ENCODE measurements around the gene TTYH3. TPM values are rescaled to one million over a fixed set of nuclear protein-coding genes. Genes with fewer than 3 reads are reported as not detected.

TTYH3 gene
- total RNA-seq, 2 donors from 2014 or later, result 30.3 to 38.7 TPM

- intact Hi-C loops (cut with DNase I), result no loop called here
Observed at GRCh38 chr7:2613098-2613930, 18.5 kb upstream of the TTYH3 start.

GRCh38 chr7:2613931-2614600 is 17.7 kb upstream of the TTYH3 start:
- intact Hi-C loops (cut with DNase I), result no loop called here
- peak; percentile 36 to 57 for ATAC-seq
- DNase-seq, result peak; percentile 61

More at GRCh38 chr7:2613098-2613930, 18.5 kb upstream of the TTYH3 start:
- ATAC-seq, result peak; percentile 7
- no peak for DNase-seq

- ATAC-seq (no peak), DNase-seq (no peak)
- intact Hi-C loops (cut with DNase I), result no loop called here
Observed at GRCh38 chr7:2614631-2615330, 17.0 kb upstream of the TTYH3 start.

DNA sequence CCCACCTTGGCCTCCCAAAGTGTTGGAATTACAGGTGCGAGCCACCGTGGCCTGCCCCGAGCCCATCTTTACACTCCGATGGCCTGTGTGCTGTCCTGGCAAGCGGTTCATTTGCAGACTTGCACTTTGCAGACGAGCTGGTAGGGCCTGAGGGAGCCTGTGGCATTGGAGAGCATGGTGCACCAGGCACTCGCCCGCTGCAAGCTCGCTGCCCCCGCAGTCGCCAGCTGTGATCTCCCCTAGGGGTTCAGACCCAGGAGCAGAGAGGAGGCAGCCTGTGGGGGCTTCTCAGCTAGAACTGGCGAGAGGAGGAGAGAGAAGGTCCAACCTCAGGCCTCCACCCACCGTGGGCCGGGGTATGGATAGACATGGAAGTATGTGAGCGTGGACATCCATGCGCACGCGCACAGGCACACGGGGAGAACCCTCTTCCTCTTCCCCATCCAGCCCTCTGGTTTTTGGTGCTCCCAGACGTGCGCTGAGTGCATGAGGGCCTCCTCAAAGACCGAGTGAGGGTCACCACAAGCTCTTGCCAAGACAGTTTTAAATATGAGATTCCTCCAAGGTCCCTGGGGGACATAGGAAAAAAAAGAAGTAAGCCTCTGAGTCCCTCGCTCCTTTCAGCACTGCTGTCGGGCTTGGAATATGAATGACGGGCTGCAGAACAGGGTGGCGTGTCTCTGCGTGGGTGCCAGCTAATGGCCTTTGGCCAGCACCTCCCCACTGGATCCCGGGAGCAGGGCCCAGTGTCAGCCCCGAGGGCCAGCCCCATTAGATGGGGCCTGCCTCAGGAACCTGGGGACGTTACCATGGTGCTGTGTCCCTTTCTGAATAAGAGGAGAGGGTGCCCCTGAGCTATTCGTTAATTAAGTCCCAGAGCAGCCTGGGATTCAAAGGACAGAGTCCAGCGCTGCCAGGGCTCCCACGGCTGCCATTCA is 15.1 kb upstream of the TTYH3 start:
- ATAC-seq, result no peak

GRCh38 chr7:2617325-2617905 is 14.4 kb upstream of the TTYH3 start:
- peak; percentile 6 to 8 for ATAC-seq

More for the DNA sequence above, 15.1 kb upstream of the TTYH3 start:
- DNase-seq, result no peak
- intact Hi-C loops (cut with DNase I), result no loop called here

DNA sequence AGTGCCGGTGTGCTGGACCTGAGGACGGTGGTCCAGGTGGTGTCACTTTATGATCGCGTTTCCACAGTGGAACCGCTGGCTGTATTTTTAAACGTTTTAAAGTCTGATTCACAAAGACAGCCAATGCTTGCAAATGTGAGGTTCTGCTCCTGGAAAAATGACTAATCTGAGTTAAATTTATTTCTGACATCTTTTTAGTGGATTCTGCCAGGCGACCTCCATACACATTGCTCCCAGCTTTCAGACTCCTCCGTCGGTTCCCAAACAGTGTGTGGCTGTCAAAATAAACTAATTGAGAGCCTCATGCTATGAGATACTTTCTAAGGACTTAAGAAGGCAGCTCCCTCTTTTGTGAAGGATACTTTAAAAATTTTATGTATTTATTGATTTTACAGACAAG is 12.7 kb upstream of the TTYH3 start:
- ATAC-seq (no peak), DNase-seq (no peak)
- intact Hi-C loops (cut with DNase I), result no loop called here

More at GRCh38 chr7:2617325-2617905, 14.4 kb upstream of the TTYH3 start:
- peak; percentile 34 for DNase-seq
- intact Hi-C loops (cut with DNase I), result no loop called here

GRCh38 chr7:2621061-2621828 is 10.5 kb upstream of the TTYH3 start:
- intact Hi-C loops (cut with DNase I), result no loop called here
- ATAC-seq (peak; percentile 57 to 66), DNase-seq (peak; percentile 74)

- ATAC-seq, result peak in 1 of 2 donors; percentile 8
Observed at GRCh38 chr7:2621948-2622640, 9.7 kb upstream of the TTYH3 start.

GRCh38 chr7:2622869-2623697 is 8.7 kb upstream of the TTYH3 start:
- intact Hi-C loops (cut with DNase I), result no loop called here
- ATAC-seq (peak in 1 of 2 donors; percentile 45), DNase-seq (no peak)

More at GRCh38 chr7:2621948-2622640, 9.7 kb upstream of the TTYH3 start:
- intact Hi-C loops (cut with DNase I), result no loop called here
- peak; percentile 55 for DNase-seq

GRCh38 chr7:2623698-2624014 is 8.1 kb upstream of the TTYH3 start:
- ATAC-seq, result no peak
- DNase-seq, result no peak
- intact Hi-C loops (cut with DNase I), result loop anchor here in 1 of 2 donors (2.0 kb wide), 1 partner anchor 17 kb away; no protein-coding TSS in a partner anchor

- ATAC-seq (no peak), DNase-seq (no peak)
- intact Hi-C loops (cut with DNase I), result loop anchor here in 1 of 2 donors (2.0 kb wide), 1 partner anchor 18 kb away; no protein-coding TSS in a partner anchor
Observed at GRCh38 chr7:2624293-2624886, 7.4 kb upstream of the TTYH3 start.

DNA sequence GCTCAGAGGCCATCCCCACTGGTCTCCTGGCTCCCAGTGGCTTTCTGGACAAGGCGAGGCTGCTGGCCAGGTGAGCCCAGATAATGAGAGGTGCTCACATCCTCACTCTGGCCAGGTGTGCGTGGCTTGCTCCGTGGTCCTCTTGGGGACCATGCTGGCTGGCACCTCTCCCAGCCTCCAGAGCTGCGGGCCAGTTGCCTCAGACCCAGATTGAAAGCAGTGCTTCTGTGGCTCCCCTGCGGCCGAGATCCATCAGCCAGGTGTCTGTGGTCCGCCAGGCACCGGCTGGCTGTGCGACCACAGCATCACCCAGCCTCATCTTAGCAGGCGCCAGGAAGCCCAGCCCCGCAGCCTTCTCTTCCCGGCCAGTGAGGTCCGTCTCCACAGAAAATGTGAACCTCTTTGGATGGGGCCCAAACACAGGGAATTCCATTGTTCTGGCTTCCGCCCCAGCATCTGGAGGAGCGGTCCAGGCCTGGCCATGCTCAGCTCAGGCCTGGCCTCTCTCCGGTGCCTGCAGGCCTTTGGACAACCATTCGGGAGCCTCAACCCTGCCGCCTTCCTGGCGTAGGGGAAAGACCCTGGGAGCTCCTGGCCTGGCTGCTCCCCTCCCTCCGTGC is 5.2 kb upstream of the TTYH3 start:
- intact Hi-C loops (cut with DNase I), result no loop called here
- ATAC-seq (peak in 1 of 2 donors; percentile 5), DNase-seq (peak; percentile 73)

- ATAC-seq, result no peak
- intact Hi-C loops (cut with DNase I), result no loop called here
- no peak for DNase-seq
Observed at GRCh38 chr7:2627258-2628129, 4.3 kb upstream of the TTYH3 start.

DNA sequence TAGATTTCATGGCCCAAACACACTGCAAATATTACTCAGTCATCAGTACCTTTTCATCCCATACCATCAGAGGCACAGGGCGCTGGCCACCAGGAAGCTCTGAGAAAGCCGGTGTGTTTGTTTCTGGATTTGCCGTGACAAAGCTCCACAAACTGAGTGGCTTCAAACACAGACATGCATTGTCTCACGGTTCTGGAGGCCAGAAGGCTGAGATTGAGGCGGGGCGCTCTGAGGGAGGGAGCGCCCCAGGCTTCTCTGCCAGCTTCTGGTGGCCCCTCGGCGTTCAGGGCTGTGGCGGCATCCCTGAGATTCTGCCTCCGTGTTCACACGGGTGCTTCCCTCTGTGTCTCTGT is 3.7 kb upstream of the TTYH3 start:
- no peak for DNase-seq
- no peak for ATAC-seq
- intact Hi-C loops (cut with DNase I), result no loop called here

DNA sequence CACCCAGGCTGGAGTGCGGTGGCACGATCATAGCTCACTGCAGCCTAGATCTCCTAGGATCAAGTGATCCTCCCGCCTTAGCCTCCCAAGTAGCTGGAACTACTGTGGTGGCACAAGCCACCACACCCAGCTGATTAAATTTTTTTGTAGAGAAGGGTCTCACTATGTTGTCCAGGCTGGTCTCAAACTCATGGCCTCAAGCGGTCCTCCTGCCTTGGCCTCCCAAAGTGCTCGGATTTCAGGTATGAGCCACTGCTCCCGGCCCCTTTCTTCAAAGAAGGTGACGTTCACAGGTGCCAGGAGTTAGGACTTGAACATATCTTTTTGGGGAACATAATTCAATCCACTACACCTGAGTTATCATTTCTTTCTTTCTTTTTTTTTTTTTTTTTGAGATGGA is 2.9 kb upstream of the TTYH3 start:
- no peak for ATAC-seq
- DNase-seq, result no peak
- intact Hi-C loops (cut with DNase I), result no loop called here

All from left cardiac atrium (tissue), 4 donors.